GM13977 (cell line): ENCODE data around the gene ANGPTL1.

Source experiments
- DNase-seq: peaks from one replicate; pipeline ENCODE4 v3.0.0; 2012; ENCODE audit warnings: low spot score
- in situ Hi-C: fragments of 300-500 bp; cut with MboI; formaldehyde crosslinking; loops from one replicate; pipeline ENCODE4 v1.12.0; 2022; ENCODE audit warnings: low sequenced_read_pairs, low pct_unique_long_range_greater_than_20kb, mixed read lengths, inconsistent platforms; ENCODE audit not compliant: unreplicated experiment
- TF ChIP-seq, protein P1 (sequence below): IDR thresholded peaks from 2 replicates; pipeline ENCODE4 v1.5.1; 2012; ENCODE audit warnings: mild to moderate bottlenecking, control low read depth; ENCODE audit not compliant: insufficient read depth; ENCODE audit errors: extremely low read depth, missing control alignments

ANGPTL1 gene, protein sequence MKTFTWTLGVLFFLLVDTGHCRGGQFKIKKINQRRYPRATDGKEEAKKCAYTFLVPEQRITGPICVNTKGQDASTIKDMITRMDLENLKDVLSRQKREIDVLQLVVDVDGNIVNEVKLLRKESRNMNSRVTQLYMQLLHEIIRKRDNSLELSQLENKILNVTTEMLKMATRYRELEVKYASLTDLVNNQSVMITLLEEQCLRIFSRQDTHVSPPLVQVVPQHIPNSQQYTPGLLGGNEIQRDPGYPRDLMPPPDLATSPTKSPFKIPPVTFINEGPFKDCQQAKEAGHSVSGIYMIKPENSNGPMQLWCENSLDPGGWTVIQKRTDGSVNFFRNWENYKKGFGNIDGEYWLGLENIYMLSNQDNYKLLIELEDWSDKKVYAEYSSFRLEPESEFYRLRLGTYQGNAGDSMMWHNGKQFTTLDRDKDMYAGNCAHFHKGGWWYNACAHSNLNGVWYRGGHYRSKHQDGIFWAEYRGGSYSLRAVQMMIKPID

GRCh38 chr1:178870944-178871343, at the start of gene ANGPTL1:
Gene ANGPTL1 (minus strand): TSS chr1:178871077. CDS start chr1:178865776, 5,301 bp downstream.
- DNase-seq = no peak
- TF ChIP-seq, protein P1, sequence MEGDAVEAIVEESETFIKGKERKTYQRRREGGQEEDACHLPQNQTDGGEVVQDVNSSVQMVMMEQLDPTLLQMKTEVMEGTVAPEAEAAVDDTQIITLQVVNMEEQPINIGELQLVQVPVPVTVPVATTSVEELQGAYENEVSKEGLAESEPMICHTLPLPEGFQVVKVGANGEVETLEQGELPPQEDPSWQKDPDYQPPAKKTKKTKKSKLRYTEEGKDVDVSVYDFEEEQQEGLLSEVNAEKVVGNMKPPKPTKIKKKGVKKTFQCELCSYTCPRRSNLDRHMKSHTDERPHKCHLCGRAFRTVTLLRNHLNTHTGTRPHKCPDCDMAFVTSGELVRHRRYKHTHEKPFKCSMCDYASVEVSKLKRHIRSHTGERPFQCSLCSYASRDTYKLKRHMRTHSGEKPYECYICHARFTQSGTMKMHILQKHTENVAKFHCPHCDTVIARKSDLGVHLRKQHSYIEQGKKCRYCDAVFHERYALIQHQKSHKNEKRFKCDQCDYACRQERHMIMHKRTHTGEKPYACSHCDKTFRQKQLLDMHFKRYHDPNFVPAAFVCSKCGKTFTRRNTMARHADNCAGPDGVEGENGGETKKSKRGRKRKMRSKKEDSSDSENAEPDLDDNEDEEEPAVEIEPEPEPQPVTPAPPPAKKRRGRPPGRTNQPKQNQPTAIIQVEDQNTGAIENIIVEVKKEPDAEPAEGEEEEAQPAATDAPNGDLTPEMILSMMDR = no peak
- in situ Hi-C loops = no loop called here

- in situ Hi-C loops = no loop called here
- TF ChIP-seq, protein P1 = no peak
- no peak for DNase-seq
Measured at GRCh38 chr1:178919581-178919980, 48.7 kb upstream of the ANGPTL1 start.

GRCh38 chr1:178918955-178919354, 48.1 kb upstream of the ANGPTL1 start:
- TF ChIP-seq, protein P1 = no peak
- no peak for DNase-seq
- in situ Hi-C loops = no loop called here

DNA sequence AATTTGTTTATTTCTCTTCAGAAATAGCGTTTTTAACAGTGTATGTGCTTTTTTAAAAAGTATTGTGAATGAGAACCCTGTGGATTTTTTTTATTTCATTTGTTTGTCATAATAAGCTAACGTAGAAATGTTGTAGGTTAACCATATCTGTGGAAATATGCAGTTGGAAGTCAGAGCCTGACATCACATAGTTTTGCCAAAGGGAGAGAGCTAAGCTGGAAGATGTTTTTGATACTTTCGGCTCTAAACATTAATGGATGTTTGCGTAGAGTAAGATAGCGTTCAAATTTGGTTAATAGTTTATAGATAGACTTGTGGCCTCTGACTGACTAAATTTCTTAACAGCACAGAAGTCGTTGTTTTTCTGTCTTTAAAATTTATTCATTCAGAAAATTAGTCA, 47.4 kb upstream of the ANGPTL1 start:
- TF ChIP-seq, protein P1 = no peak
- in situ Hi-C loops = no loop called here
- no peak for DNase-seq

DNA sequence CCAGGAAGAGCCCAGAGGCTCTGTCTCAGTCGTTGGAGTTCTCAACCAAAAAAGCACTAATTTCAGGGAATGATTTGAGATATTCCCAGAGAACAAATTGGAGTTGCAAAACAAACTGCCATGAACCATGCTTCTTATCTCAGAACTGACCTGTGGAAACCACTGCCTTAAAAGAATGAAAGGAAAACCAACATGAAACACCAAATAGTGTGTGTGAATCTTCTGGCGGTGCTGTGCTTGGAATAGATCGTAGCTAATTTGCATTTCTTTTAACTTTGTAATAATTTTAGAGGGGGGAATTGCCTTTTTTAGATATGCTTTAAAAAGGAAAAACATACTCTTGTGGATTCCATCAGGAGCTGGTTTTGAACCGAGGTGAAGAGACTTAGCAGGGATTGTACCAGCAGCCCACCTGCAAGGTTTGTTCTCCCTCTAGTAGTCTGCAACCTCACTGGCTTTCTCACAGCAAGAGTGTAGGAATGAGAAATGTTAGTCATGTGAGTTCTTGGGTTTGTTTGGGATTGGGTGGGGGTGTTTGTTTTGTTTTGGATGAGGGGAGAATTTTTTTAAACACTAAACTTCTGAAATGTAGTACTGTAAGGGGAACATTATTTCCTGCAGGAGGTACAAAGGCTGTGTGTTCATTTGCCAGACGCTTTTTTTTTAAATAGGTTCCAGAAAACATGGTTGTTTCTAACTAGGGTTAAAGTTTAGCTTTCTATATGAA, 45.7 kb upstream of the ANGPTL1 start:
- in situ Hi-C loops = no loop called here
- TF ChIP-seq, protein P1 = no peak
- DNase-seq = no peak

- in situ Hi-C loops = no loop called here
- no peak for DNase-seq
- TF ChIP-seq, protein P1 = no peak
Measured at GRCh38 chr1:178912597-178912996, 41.7 kb upstream of the ANGPTL1 start.
